WTC11 (cell line): ENCODE measurements around the gene SYNGR3. TPM values are rescaled to one million over a fixed set of nuclear protein-coding genes. Genes with fewer than 3 reads are reported as not detected.

Source experiments
- ATAC-seq: fragments of 200-7000 bp; cut with Tn5 transposase; 2 replicates; pipeline ENCODE4 v1.10.0; 2021; ENCODE audit warnings: mild to moderate bottlenecking, moderate library complexity
- CTCF ChIA-PET: fragments of 300-600 bp; sonication (Branson Sonifier 250); formaldehyde crosslinking; loops from one replicate; lab custom pipeline; 2021; ENCODE audit warnings: antibody characterized with exemption; lab: Charles Lee
- POLR2A ChIA-PET: fragments of 350-600 bp; sonication (Branson Sonifier 250); formaldehyde crosslinking; loops from one replicate; lab custom pipeline; 2021; ENCODE audit warnings: antibody characterized with exemption; lab: Charles Lee
- DNase-seq: peaks from one replicate; pipeline ENCODE4 v3.0.0; 2021; ENCODE audit warnings: low spot score
- H3K27ac Mint-ChIP-seq: 2 replicates; pipeline ENCODE4 v1.8.0; 2021; ENCODE audit warnings: mixed read lengths
- H3K27me3 Mint-ChIP-seq: 2 replicates; pipeline ENCODE4 v1.8.0; 2021; ENCODE audit warnings: low read depth, mild to moderate bottlenecking, moderate library complexity, mixed read lengths
- H3K36me3 Mint-ChIP-seq: 2 replicates; pipeline ENCODE4 v1.8.0; 2021; ENCODE audit warnings: mixed read lengths
- H3K4me1 Mint-ChIP-seq: 2 replicates; pipeline ENCODE4 v1.8.0; 2022; ENCODE audit warnings: mixed read lengths
- H3K4me3 Mint-ChIP-seq: 2 replicates; pipeline ENCODE4 v1.8.0; 2021; ENCODE audit warnings: mild to moderate bottlenecking, moderate library complexity, mixed read lengths
- H3K9me3 Mint-ChIP-seq: 2 replicates; pipeline ENCODE4 v1.8.0; 2021; ENCODE audit warnings: mixed read lengths
- ATF1 ChIP-seq: sonication (generic); formaldehyde crosslinking; IDR thresholded peaks from 2 replicates; pipeline ENCODE4 v1.8.1; 2023; ENCODE audit warnings: mild to moderate bottlenecking, moderate library complexity, missing genetic modification reagents
- ATF2 ChIP-seq: sonication (generic); formaldehyde crosslinking; IDR thresholded peaks from 2 replicates; pipeline ENCODE4 v1.8.1; 2022; ENCODE audit warnings: low read depth, missing genetic modification reagents, borderline replicate concordance
- CDX4 ChIP-seq: fragments of 250-450 bp; sonication (Bioruptor Pico); IDR thresholded peaks from 2 replicates; pipeline ENCODE4 v1.9.0; 2021; ENCODE audit warnings: moderate library complexity, mild to moderate bottlenecking, inconsistent platforms, borderline replicate concordance
- E2F5 ChIP-seq: sonication (generic); formaldehyde crosslinking; IDR thresholded peaks from 2 replicates; pipeline ENCODE4 v1.8.1; 2022; ENCODE audit warnings: mild to moderate bottlenecking, moderate library complexity, missing genetic modification reagents
- EMX1 ChIP-seq: fragments of 250-450 bp; sonication (Bioruptor Pico); IDR thresholded peaks from 2 replicates; pipeline ENCODE4 v1.8.0; 2021; ENCODE audit warnings: mild to moderate bottlenecking
- GABPB1 ChIP-seq: sonication (generic); formaldehyde crosslinking; IDR thresholded peaks from 2 replicates; pipeline ENCODE4 v1.8.1; 2023; ENCODE audit warnings: mild to moderate bottlenecking, missing genetic modification reagents
- HMGA2 ChIP-seq: fragments of 250-450 bp; sonication (Bioruptor Pico); IDR thresholded peaks from 2 replicates; pipeline ENCODE4 v1.4.0; 2021; ENCODE audit warnings: mild to moderate bottlenecking, moderate library complexity
- JUN ChIP-seq: sonication (generic); formaldehyde crosslinking; IDR thresholded peaks from 2 replicates; pipeline ENCODE4 v1.8.0; 2023; ENCODE audit warnings: mild to moderate bottlenecking, missing genetic modification reagents
- MYBL2 ChIP-seq: sonication (generic); formaldehyde crosslinking; IDR thresholded peaks from 2 replicates; pipeline ENCODE4 v1.8.1; 2023; ENCODE audit warnings: mild to moderate bottlenecking, moderate library complexity, missing genetic modification reagents
- PRDM15 ChIP-seq: sonication (generic); formaldehyde crosslinking; IDR thresholded peaks from 2 replicates; pipeline ENCODE4 v1.8.0; 2022; ENCODE audit warnings: missing genetic modification reagents
- SOX15 ChIP-seq: fragments of 250-450 bp; sonication (Bioruptor Pico); IDR thresholded peaks from 2 replicates; pipeline ENCODE4 v1.9.0; 2021; ENCODE audit warnings: mild to moderate bottlenecking
- total RNA-seq: library from RNA; stranded (reverse); gene quantifications from 3 replicates; pipeline ENCODE4 v1.2.3, GENCODE V29; 2021
- TF ChIP-seq, protein P1 (sequence below): fragments of 250-450 bp; sonication (Bioruptor Pico); IDR thresholded peaks from 2 replicates; pipeline ENCODE4 v1.9.0; 2021; ENCODE audit warnings: mild to moderate bottlenecking
- TF ChIP-seq, protein P2 (sequence below): sonication (generic); formaldehyde crosslinking; IDR thresholded peaks from 2 replicates; pipeline ENCODE4 v1.8.1; 2023; ENCODE audit warnings: mild to moderate bottlenecking, missing genetic modification reagents, moderate library complexity
- TF ChIP-seq, protein P3 (sequence below): sonication (generic); formaldehyde crosslinking; IDR thresholded peaks from 2 replicates; pipeline ENCODE4 v1.8.0; 2023; ENCODE audit warnings: missing genetic modification reagents, mild to moderate bottlenecking, borderline replicate concordance

Gene SYNGR3
- total RNA-seq, 1 experiment from 2014 or later, result 41.5 TPM

- no peak for ATAC-seq
- H3K27ac Mint-ChIP-seq, result no peak overlapping the region
- no peak overlapping the region for H3K4me3 Mint-ChIP-seq
- ChIA-PET POLR2A (no interaction called here), CTCF (interaction anchor here (1.5 to 6.5 kb wide), 4 partner anchors 11 to 69 kb away, joined by 6 to 82 read pairs (median 8); no protein-coding TSS in a partner anchor)
- peaks cover 2% of the 10 kb centered on the region for H3K4me1 Mint-ChIP-seq
- H3K27me3 Mint-ChIP-seq, result peaks cover 42% of the 10 kb centered on the region
- no peaks in the 10 kb centered on the region for H3K36me3 Mint-ChIP-seq
- TF ChIP-seq JUN (CRISPR knock-in tag), result no peak
- peak; percentile 80 for TF ChIP-seq GABPB1 (CRISPR knock-in tag)
- no peak for DNase-seq
- H3K9me3 Mint-ChIP-seq, result no peaks in the 10 kb centered on the region
Observed at GRCh38 chr16:2015117-2015946, 25.6 kb downstream of the SYNGR3 start.

GRCh38 chr16:2015947-2016208 lies 26.1 kb downstream of the SYNGR3 start:
- no peak for DNase-seq
- Mint-ChIP-seq H3K4me1 (peaks cover 2% of the 10 kb centered on the region; the same call in 1 of the 2 replicates), H3K9me3 (no peaks in the 10 kb centered on the region), H3K27me3 (peaks cover 48% of the 10 kb centered on the region), H3K4me3 (no peak overlapping the region), H3K27ac (no peak overlapping the region), H3K36me3 (no peaks in the 10 kb centered on the region)
- POLR2A ChIA-PET, result interaction anchor here (1.1 kb wide), 1 partner anchor 109 kb away, joined by 3 read pairs; no protein-coding TSS in a partner anchor
- ATAC-seq, result no peak
- CTCF ChIA-PET, result interaction anchor here (0.5 to 6.5 kb wide), 27 partner anchors 9 to 722 kb away, joined by 3 to 82 read pairs (median 5); partner anchors contain the start of genes NTHL1 and TSC2
- TF ChIP-seq, protein P1, sequence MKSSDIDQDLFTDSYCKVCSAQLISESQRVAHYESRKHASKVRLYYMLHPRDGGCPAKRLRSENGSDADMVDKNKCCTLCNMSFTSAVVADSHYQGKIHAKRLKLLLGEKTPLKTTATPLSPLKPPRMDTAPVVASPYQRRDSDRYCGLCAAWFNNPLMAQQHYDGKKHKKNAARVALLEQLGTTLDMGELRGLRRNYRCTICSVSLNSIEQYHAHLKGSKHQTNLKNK (CRISPR knock-in tag), result no peak
- TF ChIP-seq ATF2 (no peak), CDX4 (CRISPR knock-in tag) (no peak), PRDM15 (no peak), SOX15 (CRISPR knock-in tag) (no peak), EMX1 (CRISPR knock-in tag) (no peak), HMGA2 (CRISPR knock-in tag) (no peak), E2F5 (no peak), ATF1 (CRISPR knock-in tag) (no peak), JUN (CRISPR knock-in tag) (no peak), MYBL2 (CRISPR knock-in tag) (no peak)
- TF ChIP-seq, protein P2, sequence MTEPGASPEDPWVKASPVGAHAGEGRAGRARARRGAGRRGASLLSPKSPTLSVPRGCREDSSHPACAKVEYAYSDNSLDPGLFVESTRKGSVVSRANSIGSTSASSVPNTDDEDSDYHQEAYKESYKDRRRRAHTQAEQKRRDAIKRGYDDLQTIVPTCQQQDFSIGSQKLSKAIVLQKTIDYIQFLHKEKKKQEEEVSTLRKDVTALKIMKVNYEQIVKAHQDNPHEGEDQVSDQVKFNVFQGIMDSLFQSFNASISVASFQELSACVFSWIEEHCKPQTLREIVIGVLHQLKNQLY (CRISPR knock-in tag), result no peak
- TF ChIP-seq, protein P3, sequence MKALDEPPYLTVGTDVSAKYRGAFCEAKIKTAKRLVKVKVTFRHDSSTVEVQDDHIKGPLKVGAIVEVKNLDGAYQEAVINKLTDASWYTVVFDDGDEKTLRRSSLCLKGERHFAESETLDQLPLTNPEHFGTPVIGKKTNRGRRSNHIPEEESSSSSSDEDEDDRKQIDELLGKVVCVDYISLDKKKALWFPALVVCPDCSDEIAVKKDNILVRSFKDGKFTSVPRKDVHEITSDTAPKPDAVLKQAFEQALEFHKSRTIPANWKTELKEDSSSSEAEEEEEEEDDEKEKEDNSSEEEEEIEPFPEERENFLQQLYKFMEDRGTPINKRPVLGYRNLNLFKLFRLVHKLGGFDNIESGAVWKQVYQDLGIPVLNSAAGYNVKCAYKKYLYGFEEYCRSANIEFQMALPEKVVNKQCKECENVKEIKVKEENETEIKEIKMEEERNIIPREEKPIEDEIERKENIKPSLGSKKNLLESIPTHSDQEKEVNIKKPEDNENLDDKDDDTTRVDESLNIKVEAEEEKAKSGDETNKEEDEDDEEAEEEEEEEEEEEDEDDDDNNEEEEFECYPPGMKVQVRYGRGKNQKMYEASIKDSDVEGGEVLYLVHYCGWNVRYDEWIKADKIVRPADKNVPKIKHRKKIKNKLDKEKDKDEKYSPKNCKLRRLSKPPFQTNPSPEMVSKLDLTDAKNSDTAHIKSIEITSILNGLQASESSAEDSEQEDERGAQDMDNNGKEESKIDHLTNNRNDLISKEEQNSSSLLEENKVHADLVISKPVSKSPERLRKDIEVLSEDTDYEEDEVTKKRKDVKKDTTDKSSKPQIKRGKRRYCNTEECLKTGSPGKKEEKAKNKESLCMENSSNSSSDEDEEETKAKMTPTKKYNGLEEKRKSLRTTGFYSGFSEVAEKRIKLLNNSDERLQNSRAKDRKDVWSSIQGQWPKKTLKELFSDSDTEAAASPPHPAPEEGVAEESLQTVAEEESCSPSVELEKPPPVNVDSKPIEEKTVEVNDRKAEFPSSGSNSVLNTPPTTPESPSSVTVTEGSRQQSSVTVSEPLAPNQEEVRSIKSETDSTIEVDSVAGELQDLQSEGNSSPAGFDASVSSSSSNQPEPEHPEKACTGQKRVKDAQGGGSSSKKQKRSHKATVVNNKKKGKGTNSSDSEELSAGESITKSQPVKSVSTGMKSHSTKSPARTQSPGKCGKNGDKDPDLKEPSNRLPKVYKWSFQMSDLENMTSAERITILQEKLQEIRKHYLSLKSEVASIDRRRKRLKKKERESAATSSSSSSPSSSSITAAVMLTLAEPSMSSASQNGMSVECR (CRISPR knock-in tag), result no peak
